HUES64 (cell line): ENCODE measurements around the gene NXPH4.

ENCODE experiments used
- H3K27ac ChIP-seq: 2 replicates; pipeline ENCODE4 v1.7.0; 2013; ENCODE audit warnings: low read depth, low read length, inconsistent platforms
- H3K27me3 ChIP-seq: 2 replicates; pipeline ENCODE4 v1.6.1; 2013; ENCODE audit warnings: mild to moderate bottlenecking, low read length; ENCODE audit not compliant: insufficient read depth
- H3K36me3 ChIP-seq: 2 replicates; pipeline ENCODE4 v1.6.1; 2013; ENCODE audit warnings: mild to moderate bottlenecking, low read length; ENCODE audit not compliant: insufficient read depth
- H3K4me1 ChIP-seq: 2 replicates; pipeline ENCODE4 v1.6.1; 2013; ENCODE audit warnings: mild to moderate bottlenecking, low read length, moderate library complexity; ENCODE audit not compliant: insufficient read depth
- H3K4me3 ChIP-seq: 2 replicates; pipeline ENCODE4 v1.5.1; 2013; ENCODE audit warnings: mild to moderate bottlenecking, low read length, moderate library complexity
- H3K9ac ChIP-seq: 2 replicates; pipeline ENCODE4 v1.6.1; 2013; ENCODE audit warnings: mild to moderate bottlenecking, low read depth, low read length
- H3K9me3 ChIP-seq: 2 replicates; pipeline ENCODE4 v1.6.1; 2013; ENCODE audit warnings: low read depth, low read length; ENCODE audit not compliant: insufficient read depth
- WGBS: fragments of 150-250, 120-280 bp; methylation state at CpG from one replicate; pipeline ENCODE4 v1.1.7; 2013; ENCODE audit warnings: missing lambda C conversion rate; 5-methylcytosine and 5-hydroxymethylcytosine counted together

Gene NXPH4

GRCh38 chr12:57176139-57176477 lies 40.5 kb upstream of the NXPH4 start:
- no peaks in the 10 kb centered on the region for H3K4me1 ChIP-seq
- no peak overlapping the region for H3K4me3 ChIP-seq
- no peak overlapping the region for H3K9ac ChIP-seq
- no peaks in the 10 kb centered on the region for H3K9me3 ChIP-seq
- no peak overlapping the region for H3K27ac ChIP-seq
- WGBS: 93% methylated on average over 9 of the region's 9 CpGs
- peaks cover 88% of the 10 kb centered on the region for H3K36me3 ChIP-seq
- H3K27me3 ChIP-seq: no peaks in the 10 kb centered on the region

GRCh38 chr12:57176846-57177245 lies 39.7 kb upstream of the NXPH4 start:
- 96% methylated on average over 9 of the region's 9 CpGs for WGBS
- H3K4me3 ChIP-seq: no peak overlapping the region
- H3K4me1 ChIP-seq: no peaks in the 10 kb centered on the region
- H3K9me3 ChIP-seq: no peaks in the 10 kb centered on the region
- H3K27ac ChIP-seq: no peak overlapping the region
- peaks cover 93% of the 10 kb centered on the region for H3K36me3 ChIP-seq
- no peaks in the 10 kb centered on the region for H3K27me3 ChIP-seq
- H3K9ac ChIP-seq: no peak overlapping the region

- H3K9me3 ChIP-seq: no peaks in the 10 kb centered on the region
- no peaks in the 10 kb centered on the region for H3K27me3 ChIP-seq
- H3K4me1 ChIP-seq: no peaks in the 10 kb centered on the region
- H3K27ac ChIP-seq: no peak overlapping the region
- H3K36me3 ChIP-seq: peaks cover 95% of the 10 kb centered on the region
- no peak overlapping the region for H3K9ac ChIP-seq
- 95% methylated on average over 15 of the region's 16 CpGs for WGBS
- H3K4me3 ChIP-seq: no peak overlapping the region
Measured at GRCh38 chr12:57177354-57177753, 39.2 kb upstream of the NXPH4 start.

GRCh38 chr12:57178213-57178612 lies 38.4 kb upstream of the NXPH4 start:
- Histone ChIP-seq H3K27ac (no peak overlapping the region), H3K4me1 (0 out of 2 replicates have a peak, but pooled peaks cover 2% of the 10 kb centered on the region), H3K36me3 (peaks cover 88% of the 10 kb centered on the region), H3K9ac (no peak overlapping the region), H3K4me3 (no peak overlapping the region), H3K27me3 (no peaks in the 10 kb centered on the region), H3K9me3 (no peaks in the 10 kb centered on the region)
- WGBS: 95% methylated on average over 14 of the region's 14 CpGs

- peaks cover 90% of the 10 kb centered on the region for H3K36me3 ChIP-seq
- no peak overlapping the region for H3K27ac ChIP-seq
- no peaks in the 10 kb centered on the region for H3K27me3 ChIP-seq
- 0 out of 2 replicates have a peak, but pooled peaks cover 2% of the 10 kb centered on the region for H3K4me1 ChIP-seq
- no peak overlapping the region for H3K4me3 ChIP-seq
- H3K9me3 ChIP-seq: no peaks in the 10 kb centered on the region
- no peak overlapping the region for H3K9ac ChIP-seq
- WGBS: 96% methylated on average over 27 of the region's 27 CpGs
Measured at GRCh38 chr12:57179331-57180086, 37.1 kb upstream of the NXPH4 start.

GRCh38 chr12:57180321-57180989 lies 36.1 kb upstream of the NXPH4 start:
- Histone ChIP-seq H3K27me3 (no peaks in the 10 kb centered on the region), H3K27ac (no peak overlapping the region), H3K9me3 (no peaks in the 10 kb centered on the region), H3K4me1 (0 out of 2 replicates have a peak, but pooled peaks cover 2% of the 10 kb centered on the region), H3K4me3 (no peak overlapping the region), H3K9ac (no peak overlapping the region), H3K36me3 (peaks cover 90% of the 10 kb centered on the region)
- 96% methylated on average over 20 of the region's 20 CpGs for WGBS

GRCh38 chr12:57181072-57181471 lies 35.5 kb upstream of the NXPH4 start:
- H3K4me1 ChIP-seq: 0 out of 2 replicates have a peak, but pooled peaks cover 2% of the 10 kb centered on the region
- no peak overlapping the region for H3K27ac ChIP-seq
- 91% methylated on average over 9 of the region's 9 CpGs for WGBS
- no peak overlapping the region for H3K4me3 ChIP-seq
- H3K27me3 ChIP-seq: no peaks in the 10 kb centered on the region
- H3K36me3 ChIP-seq: peaks cover 90% of the 10 kb centered on the region
- no peak overlapping the region for H3K9ac ChIP-seq
- no peaks in the 10 kb centered on the region for H3K9me3 ChIP-seq

GRCh38 chr12:57181561-57182155 lies 34.9 kb upstream of the NXPH4 start:
- Histone ChIP-seq H3K27me3 (no peaks in the 10 kb centered on the region), H3K4me1 (0 out of 2 replicates have a peak, but pooled peaks cover 2% of the 10 kb centered on the region), H3K9ac (no peak overlapping the region), H3K36me3 (peaks cover 90% of the 10 kb centered on the region), H3K27ac (no peak overlapping the region), H3K4me3 (no peak overlapping the region), H3K9me3 (no peaks in the 10 kb centered on the region)
- WGBS: 93% methylated on average over 5 of the region's 5 CpGs

- whole genome bisulfite sequencing: 75% methylated on average over 13 of the region's 13 CpGs
- H3K27me3 ChIP-seq: no peaks in the 10 kb centered on the region
- H3K4me1 ChIP-seq: 0 out of 2 replicates have a peak, but pooled peaks cover 2% of the 10 kb centered on the region
- no peak overlapping the region for H3K4me3 ChIP-seq
- no peak overlapping the region for H3K9ac ChIP-seq
- no peak overlapping the region for H3K27ac ChIP-seq
- peaks cover 90% of the 10 kb centered on the region for H3K36me3 ChIP-seq
- no peaks in the 10 kb centered on the region for H3K9me3 ChIP-seq
Measured at GRCh38 chr12:57182918-57183575, 33.5 kb upstream of the NXPH4 start.

GRCh38 chr12:57183939-57184725 lies 32.5 kb upstream of the NXPH4 start:
- no peak overlapping the region for H3K4me3 ChIP-seq
- H3K27ac ChIP-seq: no peak overlapping the region
- H3K9me3 ChIP-seq: no peaks in the 10 kb centered on the region
- H3K27me3 ChIP-seq: no peaks in the 10 kb centered on the region
- 0 out of 2 replicates have a peak, but pooled peaks cover 2% of the 10 kb centered on the region for H3K4me1 ChIP-seq
- H3K9ac ChIP-seq: no peak overlapping the region
- H3K36me3 ChIP-seq: peaks cover 90% of the 10 kb centered on the region
- WGBS: 95% methylated on average over 22 of the region's 22 CpGs
